ENCODE results near the gene ZNF219.
A peak's percentile ranks its signal among the peaks of the same experiment; 100 is the strongest.

Gene ZNF219

GRCh38 chr14:21107283-21107800 lies 8.9 kb upstream of the ZNF219 start:
- Mint-ChIP-seq H3K9me3 (no peaks in the 10 kb centered on the region), H3K27ac (ENCODE audit: low read depth) (no peak overlapping the region), H3K36me3 (ENCODE audit: insufficient read depth) (peaks cover 4% of the 10 kb centered on the region), H3K4me1 (peaks cover 22% of the 10 kb centered on the region), H3K4me3 (no peak overlapping the region), H3K27me3 (no peaks in the 10 kb centered on the region)
- ATAC-seq (replicated peaks; ENCODE audit: extremely low read depth, poor library complexity, severe bottlenecking) (no peak), DNase-seq (ENCODE audit: low spot score in 2 of 2) (no peak)

GRCh38 chr14:21106498-21107282 lies 8.2 kb upstream of the ZNF219 start:
- Mint-ChIP-seq H3K4me3 (no peak overlapping the region), H3K36me3 (ENCODE audit: insufficient read depth) (peaks cover 6% of the 10 kb centered on the region), H3K9me3 (no peaks in the 10 kb centered on the region), H3K4me1 (peaks cover 25% of the 10 kb centered on the region), H3K27ac (ENCODE audit: low read depth) (no peak overlapping the region), H3K27me3 (no peaks in the 10 kb centered on the region)
- DNase-seq (ENCODE audit: low spot score in 2 of 2), result peak; percentile 66 to 67
- ATAC-seq (replicated peaks; ENCODE audit: extremely low read depth, poor library complexity, severe bottlenecking), result no peak

DNA sequence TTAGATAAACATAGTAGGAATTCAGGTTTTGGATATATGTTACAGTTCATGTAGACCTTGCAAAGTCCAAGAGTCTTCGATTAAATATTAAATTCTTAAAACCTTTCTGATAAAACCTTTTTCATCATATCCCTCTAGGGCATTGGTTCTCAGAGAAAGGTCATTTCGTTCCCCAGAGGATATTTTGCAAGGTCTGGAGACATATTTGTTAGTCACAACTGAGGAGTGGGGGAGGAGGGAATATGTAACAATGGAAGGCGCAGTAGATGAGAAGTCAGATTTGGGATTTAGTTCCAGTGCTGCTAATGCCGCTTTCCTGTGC lies 7.7 kb upstream of the ZNF219 start:
- H3K27ac Mint-ChIP-seq (ENCODE audit: low read depth), result no peak overlapping the region
- H3K27me3 Mint-ChIP-seq, result no peaks in the 10 kb centered on the region
- H3K36me3 Mint-ChIP-seq (ENCODE audit: insufficient read depth), result peaks cover 7% of the 10 kb centered on the region
- no peak for DNase-seq (ENCODE audit: low spot score in 2 of 2)
- no peak for ATAC-seq (replicated peaks; ENCODE audit: extremely low read depth, poor library complexity, severe bottlenecking)
- H3K9me3 Mint-ChIP-seq, result no peaks in the 10 kb centered on the region
- no peak overlapping the region for H3K4me3 Mint-ChIP-seq
- H3K4me1 Mint-ChIP-seq, result peaks cover 25% of the 10 kb centered on the region

- Mint-ChIP-seq H3K4me3 (peak overlapping the region; percentile 71), H3K9me3 (no peaks in the 10 kb centered on the region), H3K4me1 (peaks cover 25% of the 10 kb centered on the region), H3K36me3 (ENCODE audit: insufficient read depth) (peaks cover 7% of the 10 kb centered on the region), H3K27me3 (no peaks in the 10 kb centered on the region), H3K27ac (ENCODE audit: low read depth) (peak overlapping the region; percentile 74)
- DNase-seq (ENCODE audit: low spot score in 2 of 2), result no peak
- no peak for ATAC-seq (replicated peaks; ENCODE audit: extremely low read depth, poor library complexity, severe bottlenecking)
Measured at GRCh38 chr14:21105095-21105494, 6.6 kb upstream of the ZNF219 start.

GRCh38 chr14:21104448-21105060 lies 6.1 kb upstream of the ZNF219 start:
- Mint-ChIP-seq H3K4me1 (peaks cover 25% of the 10 kb centered on the region), H3K36me3 (ENCODE audit: insufficient read depth) (peaks cover 7% of the 10 kb centered on the region), H3K4me3 (peak overlapping the region; percentile 71), H3K9me3 (no peaks in the 10 kb centered on the region), H3K27ac (ENCODE audit: low read depth) (peak overlapping the region; percentile 74), H3K27me3 (peaks cover 3% of the 10 kb centered on the region)
- peak; percentile 64 for ATAC-seq (replicated peaks; ENCODE audit: extremely low read depth, poor library complexity, severe bottlenecking)
- DNase-seq (ENCODE audit: low spot score in 2 of 2), result peak; percentile 32 to 44

- Mint-ChIP-seq H3K4me1 (peaks cover 32% of the 10 kb centered on the region), H3K4me3 (peak overlapping the region; percentile 71), H3K27ac (ENCODE audit: low read depth) (peak overlapping the region; percentile 74), H3K36me3 (ENCODE audit: insufficient read depth) (peaks cover 7% of the 10 kb centered on the region), H3K27me3 (peaks cover 9% of the 10 kb centered on the region), H3K9me3 (no peaks in the 10 kb centered on the region)
- peak; percentile 91 for DNase-seq (ENCODE audit: low spot score in 2 of 2)
- peak; percentile 86 for ATAC-seq (replicated peaks; ENCODE audit: extremely low read depth, poor library complexity, severe bottlenecking)
Measured at GRCh38 chr14:21103710-21104447, 5.4 kb upstream of the ZNF219 start.

- Mint-ChIP-seq H3K27me3 (peaks cover 10% of the 10 kb centered on the region), H3K4me3 (peak overlapping the region; percentile 71), H3K4me1 (peaks cover 35% of the 10 kb centered on the region), H3K27ac (ENCODE audit: low read depth) (peak overlapping the region; percentile 74), H3K9me3 (no peaks in the 10 kb centered on the region), H3K36me3 (ENCODE audit: insufficient read depth) (peaks cover 7% of the 10 kb centered on the region)
- DNase-seq (ENCODE audit: low spot score in 2 of 2) (no peak), ATAC-seq (replicated peaks; ENCODE audit: extremely low read depth, poor library complexity, severe bottlenecking) (no peak)
Measured at GRCh38 chr14:21103411-21103709, 4.9 kb upstream of the ZNF219 start.

GRCh38 chr14:21102521-21103410 lies 4.3 kb upstream of the ZNF219 start:
- H3K4me3 Mint-ChIP-seq, result peak overlapping the region; percentile 71
- peak overlapping the region; percentile 74 for H3K27ac Mint-ChIP-seq (ENCODE audit: low read depth)
- peaks cover 10% of the 10 kb centered on the region for H3K27me3 Mint-ChIP-seq
- ATAC-seq (replicated peaks; ENCODE audit: extremely low read depth, poor library complexity, severe bottlenecking), result no peak
- no peaks in the 10 kb centered on the region for H3K9me3 Mint-ChIP-seq
- H3K36me3 Mint-ChIP-seq (ENCODE audit: insufficient read depth), result peaks cover 7% of the 10 kb centered on the region
- H3K4me1 Mint-ChIP-seq, result peaks cover 35% of the 10 kb centered on the region
- no peak for DNase-seq (ENCODE audit: low spot score in 2 of 2)

- Mint-ChIP-seq H3K4me3 (peak overlapping the region; percentile 30), H3K27ac (ENCODE audit: low read depth) (no peak overlapping the region), H3K36me3 (ENCODE audit: insufficient read depth) (peaks cover 7% of the 10 kb centered on the region), H3K27me3 (peaks cover 10% of the 10 kb centered on the region), H3K9me3 (no peaks in the 10 kb centered on the region), H3K4me1 (peaks cover 33% of the 10 kb centered on the region)
- no peak for DNase-seq (ENCODE audit: low spot score in 2 of 2)
- no peak for ATAC-seq (replicated peaks; ENCODE audit: extremely low read depth, poor library complexity, severe bottlenecking)
Measured at GRCh38 chr14:21101802-21102413, 3.5 kb upstream of the ZNF219 start.

- H3K4me3 Mint-ChIP-seq, result no peak within 1 kb of the TSS
- no peaks in the 10 kb centered on the region for H3K9me3 Mint-ChIP-seq
- H3K27me3 Mint-ChIP-seq, result peaks cover 10% of the 10 kb centered on the region
- DNase-seq (ENCODE audit: low spot score in 2 of 2) (no peak), ATAC-seq (replicated peaks; ENCODE audit: extremely low read depth, poor library complexity, severe bottlenecking) (no peak)
- H3K36me3 Mint-ChIP-seq (ENCODE audit: insufficient read depth), result peaks cover 7% of the 10 kb centered on the region
- H3K27ac Mint-ChIP-seq (ENCODE audit: low read depth), result no peak within 1 kb of the TSS
- H3K4me1 Mint-ChIP-seq, result peaks cover 29% of the 10 kb centered on the region
Measured at GRCh38 chr14:21100931-21101330, 2.5 kb upstream of the ZNF219 start, which contains the start of gene TMEM253. TMEM253 (plus strand) TSS chr14:21101066; CDS start chr14:21101344, 278 bp downstream.

GRCh38 chr14:21099596-21099985 lies 1.1 kb upstream of the ZNF219 start:
- ATAC-seq (replicated peaks; ENCODE audit: extremely low read depth, poor library complexity, severe bottlenecking) (no peak), DNase-seq (ENCODE audit: low spot score in 2 of 2) (no peak)
- Mint-ChIP-seq H3K36me3 (ENCODE audit: insufficient read depth) (peaks cover 7% of the 10 kb centered on the region), H3K4me1 (peaks cover 26% of the 10 kb centered on the region), H3K4me3 (peak overlapping the region; percentile 86), H3K27me3 (peaks cover 10% of the 10 kb centered on the region), H3K27ac (ENCODE audit: low read depth) (peak overlapping the region; percentile 80), H3K9me3 (no peaks in the 10 kb centered on the region)
